ENCODE data around the gene KMT5B. TPM values are rescaled to one million over a fixed set of nuclear protein-coding genes. Genes with fewer than 3 reads are reported as not detected.

KMT5B gene
- total and polyA plus RNA-seq, 2 of the 13 experiments (the other 11 are each of a cell fraction or from before 2014, with no cell fraction given): 17.6 to 23.7 TPM

GRCh38 chr11:68127714-68128681 is 85.1 kb downstream of the KMT5B start (continued):
- TF ChIP-seq SSRP1 (CRISPR knock-in tag; IDR thresholded peaks at IDR 0.05) (no peak), HDAC2 (CRISPR knock-in tag; IDR thresholded peaks at IDR 0.05) (peak; percentile 28), ZNF777 (CRISPR knock-in tag; IDR thresholded peaks at IDR 0.05) (peak; percentile 11; the same call in 1 of the 2 replicates), STAT5B (CRISPR knock-in tag; IDR thresholded peaks at IDR 0.05) (no peak), ZNF225 (CRISPR knock-in tag; IDR thresholded peaks at IDR 0.05) (no peak), ZNF563 (CRISPR knock-in tag; IDR thresholded peaks at IDR 0.05) (0 out of 2 replicates have a peak, but pooled peaks have one; percentile 28), KLF9 (CRISPR knock-in tag; IDR thresholded peaks at IDR 0.05; ENCODE audit: low read depth) (no peak), MIER3 (CRISPR knock-in tag; IDR thresholded peaks at IDR 0.05; ENCODE audit: borderline replicate concordance) (0 out of 2 replicates have a peak, but pooled peaks have one; percentile 5), RFX3 (CRISPR knock-in tag; IDR thresholded peaks at IDR 0.05) (no peak)

- no peaks in the 10 kb centered on the region for H3K9me3 ChIP-seq (ENCODE audit: low read length)
- no CpG with 5 or more reads among the region's 4 CpGs for WGBS (ENCODE audit: low lambda C conversion rate)
- no TSS peak for BruUV-seq (replicated peaks)
- no peak overlapping the region for H2AFZ ChIP-seq (ENCODE audit: low read length)
- peak overlapping the region; percentile 16; the same call in 1 of the 2 replicates for H3K9ac ChIP-seq (ENCODE audit: insufficient read depth, low read depth, low read length)
- H3K36me3 ChIP-seq (replicated peaks in 1 of 2; ENCODE audit: control insufficient read depth in 1 of 2, insufficient read depth in 2 of 2, low read length in 2 of 2): no peaks in the 10 kb centered on the region
- ATAC-seq: no peak
- H4K20me1 ChIP-seq (ENCODE audit: insufficient read depth, low read length): peaks cover 3% of the 10 kb centered on the region; the same call in 1 of the 2 replicates
- FAIRE-seq: no peak
- ChIA-PET POLR2A (interaction anchor here (2.0 to 7.6 kb wide), 3 partner anchors 13 to 87 kb away, joined by 9 to 196 read pairs (median 17); partner anchors contain the start of gene TCIRG1), CTCF (ENCODE audit: low intra/inter-chr PET ratio, low total read pairs) (no interaction called here)
- H3K27ac ChIP-seq (ENCODE audit: extremely low read length, insufficient read depth, low read length): peak overlapping the region; percentile 58
- no peaks in the 10 kb centered on the region; a peak in 1 of 5 replicates for H3K27me3 ChIP-seq (ENCODE audit: control insufficient read depth in 1 of 2, insufficient read depth in 2 of 2, low read length in 2 of 2)
- in situ Hi-C loops (cut with HindIII; ENCODE audit: extremely low pct_ligation_motif_present, low pct_unique_long_range_greater_than_20kb): no loop called here
- no peak overlapping the region for H3K4me3 ChIP-seq (replicated peaks in 1 of 3; ENCODE audit: insufficient read depth in 1 of 3, low read depth in 2 of 3, low read length in 3 of 3)
- peaks cover 19% of the 10 kb centered on the region for H3K79me2 ChIP-seq (ENCODE audit: insufficient read depth, low read length)
- no peak overlapping the region for H3K4me2 ChIP-seq (ENCODE audit: low read depth, low read length)
- H3K4me1 ChIP-seq (ENCODE audit: insufficient read depth, low read length): peaks cover 77% of the 10 kb centered on the region
- intact Hi-C loops (cut with micrococcal nuclease; ENCODE audit: unreplicated experiment): no loop called here
- DNase-seq (ENCODE audit: low spot score): no peak
- no peak for TF ChIP-seq ZNF430 (CRISPR knock-in tag; IDR thresholded peaks at IDR 0.05)
- no peak for TF ChIP-seq CBFB (CRISPR knock-in tag; IDR thresholded peaks at IDR 0.05)
- TF ChIP-seq ZNF704 (CRISPR knock-in tag; IDR thresholded peaks at IDR 0.05; ENCODE audit: borderline replicate concordance): 0 out of 2 replicates have a peak, but pooled peaks have one; percentile 11
- no peak for TF ChIP-seq ZBTB21 (CRISPR knock-in tag; IDR thresholded peaks at IDR 0.05)
- no peak for TF ChIP-seq NFYB (CRISPR knock-in tag; IDR thresholded peaks at IDR 0.05)
- TF ChIP-seq TP53 (CRISPR knock-in tag; conservative IDR thresholded peaks at IDR 0.05): no peak
- peak; percentile 42; the same call in 1 of the 2 replicates for TF ChIP-seq ZNF687 (CRISPR knock-in tag; IDR thresholded peaks at IDR 0.05)
- 0 out of 2 replicates have a peak, but pooled peaks have one; percentile 18 for TF ChIP-seq TFE3 (CRISPR knock-in tag; IDR thresholded peaks at IDR 0.05)
Measured at GRCh38 chr11:68125164-68125563, 87.9 kb downstream of the KMT5B start.

All from HepG2 (cell line).